Ovary (tissue), 9 donors: ENCODE data around the gene B4GAT1. TPM values are rescaled to one million over a fixed set of nuclear protein-coding genes. Genes with fewer than 3 reads are reported as not detected.

Source experiments
- DNase-seq, 5 donors: peaks; one replicate each; pipeline ENCODE4 v3.0.0-alpha.2; 2019 to 2020
- H3K27ac ChIP-seq, 2 donors: fragments of 200-600 bp; one replicate each; pipeline versions ENCODE4 v1.5.1 to v1.8.0; 2019 to 2022
- H3K27me3 ChIP-seq: fragments of 200-600 bp; one replicate; pipeline ENCODE4 v1.8.0; 2022
- H3K36me3 ChIP-seq: fragments of 200-600 bp; sonication (generic); one replicate; pipeline ENCODE4 v1.5.1; 2019
- H3K4me1 ChIP-seq: one replicate; pipeline ENCODE4 v1.8.1; 2013; ENCODE audit warnings: mild to moderate bottlenecking, moderate library complexity; ENCODE audit not compliant: insufficient read depth
- H3K4me3 ChIP-seq: fragments of 200-600 bp; sonication (generic); one replicate; pipeline ENCODE4 v1.5.1; 2017
- H3K9me3 ChIP-seq, 2 donors: fragments of 200-600 bp in 1 of 2; sonication (generic) in 1 of 2; one replicate each; pipeline versions ENCODE4 v1.5.1 to v1.8.1; 2013 to 2019; ENCODE audit warnings: mild to moderate bottlenecking in 1 of 2, moderate library complexity in 1 of 2
- EP300 ChIP-seq: sonication (generic); formaldehyde crosslinking; IDR thresholded peaks from one replicate; pipeline ENCODE4 v1.6.1; 2017; ENCODE audit warnings: antibody characterized with exemption
- POLR2A ChIP-seq: fragments of 450-650 bp; IDR thresholded peaks from one replicate; pipeline ENCODE4 v1.6.1; 2017; ENCODE audit warnings: antibody characterized with exemption, mild to moderate bottlenecking, moderate library complexity
- WGBS, 3 donors: extraction: QIAGEN DNeasy Blood & Tissue Kit in 1 of 3; methylation state at CpG; one replicate each; pipeline versions ENCODE4 v1.1.5 to v1.1.7; 2013 to 2017; 5-methylcytosine and 5-hydroxymethylcytosine counted together
- intact Hi-C, 4 donors: fragments of 100-400 bp; cut with DNase I; formaldehyde crosslinking; loops; one replicate each; pipeline versions ENCODE4 v1.11.0 to v1.15.1; 2022 to 2023
- polyA plus RNA-seq, 2 donors: library from polyadenylated mRNA; stranded (reverse); fragments of 200-250 nt in 1 of 2; fragments of 350-450 nt in 1 of 2; fragmentation: Illumina TruSeq in 1 of 2; extraction: RNeasy Lipid Tissue Mini Kit (QIAGEN cat#74804) in 1 of 2; gene quantifications; one replicate each; pipeline ENCODE4 v1.2.3, GENCODE V29; 2013 to 2014
- total RNA-seq, 7 donors: library from RNA; depleted of rRNA in 2 of 7; stranded (reverse); fragments of >200 nt in 2 of 7; fragmentation: NEBNext Ultra II Directional in 3 of 7; extraction: Animal tissue kit (Norgen Biotek cat#: 25700) in 3 of 7; gene quantifications; one replicate each; pipeline versions ENCODE4 v1.1.0 to v1.2.4, GENCODE V29; 2016 to 2023
- TF ChIP-seq, protein P1 (sequence below), 3 donors: fragments of 450-650 bp in 2 of 3; fragments of 200-600 bp in 1 of 3; IDR thresholded peaks; one replicate each; pipeline versions ENCODE4 v1.5.1 to v1.8.0; 2016 to 2022; ENCODE audit warnings: antibody characterized with exemption in 3 of 3, mild to moderate bottlenecking in 1 of 3
- donor health status: DM: no; HTN: no; CAD: no; lungs with moderate emphysema.
- donor health status: DM: no; HTN: no; CAD: no.
- donor health status: Bipolar disorder and iron deficiency.
- donor health status: DM: yes; HTN: yes; CAD: no.
- donor health status: DM: no; HTN: no; CAD: no.
- donor health status: DM: yes; HTN: yes; CAD: no.

B4GAT1 gene
- total and polyA plus RNA-seq, 9 donors = 30.7 to 54.2 (median 39.9) TPM

DNA sequence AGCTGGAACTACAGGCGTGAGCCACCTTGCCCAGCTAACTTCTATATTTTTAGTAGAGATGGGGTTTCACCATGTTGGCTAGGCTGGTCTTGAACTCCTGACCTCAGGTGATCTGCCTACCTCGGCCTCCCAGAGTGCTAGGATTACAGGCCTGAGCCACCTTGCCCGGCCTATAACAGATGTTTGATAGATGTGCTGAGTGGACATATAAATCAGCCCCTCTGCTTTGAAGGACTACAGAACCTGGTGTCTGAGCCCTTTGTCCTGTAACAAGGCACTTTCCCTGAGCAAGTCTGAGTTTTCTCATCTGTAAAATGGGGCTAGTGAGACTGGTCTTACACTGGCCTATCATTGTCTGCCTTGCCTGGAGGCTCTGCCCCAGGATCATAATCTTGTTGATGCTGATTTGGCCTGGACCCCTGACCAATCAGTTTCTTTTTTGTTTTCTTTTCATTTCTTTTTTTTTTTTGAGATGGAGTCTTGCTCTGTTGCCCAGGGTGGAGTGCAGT is 18.2 kb downstream of the B4GAT1 start:
- intact Hi-C loops = no loop called here
- WGBS, 3 donors = 71 to 87% (median 75%) methylated on average over 3 of the region's 3 CpGs
- Histone ChIP-seq H3K36me3 (no peaks in the 10 kb centered on the region), H3K27ac (no peak overlapping the region), H3K4me3 (no peak overlapping the region), H3K4me1 (peaks cover 14% of the 10 kb centered on the region), H3K9me3 (no peaks in the 10 kb centered on the region), H3K27me3 (no peaks in the 10 kb centered on the region)
- DNase-seq = no peak
- TF ChIP-seq, protein P1, sequence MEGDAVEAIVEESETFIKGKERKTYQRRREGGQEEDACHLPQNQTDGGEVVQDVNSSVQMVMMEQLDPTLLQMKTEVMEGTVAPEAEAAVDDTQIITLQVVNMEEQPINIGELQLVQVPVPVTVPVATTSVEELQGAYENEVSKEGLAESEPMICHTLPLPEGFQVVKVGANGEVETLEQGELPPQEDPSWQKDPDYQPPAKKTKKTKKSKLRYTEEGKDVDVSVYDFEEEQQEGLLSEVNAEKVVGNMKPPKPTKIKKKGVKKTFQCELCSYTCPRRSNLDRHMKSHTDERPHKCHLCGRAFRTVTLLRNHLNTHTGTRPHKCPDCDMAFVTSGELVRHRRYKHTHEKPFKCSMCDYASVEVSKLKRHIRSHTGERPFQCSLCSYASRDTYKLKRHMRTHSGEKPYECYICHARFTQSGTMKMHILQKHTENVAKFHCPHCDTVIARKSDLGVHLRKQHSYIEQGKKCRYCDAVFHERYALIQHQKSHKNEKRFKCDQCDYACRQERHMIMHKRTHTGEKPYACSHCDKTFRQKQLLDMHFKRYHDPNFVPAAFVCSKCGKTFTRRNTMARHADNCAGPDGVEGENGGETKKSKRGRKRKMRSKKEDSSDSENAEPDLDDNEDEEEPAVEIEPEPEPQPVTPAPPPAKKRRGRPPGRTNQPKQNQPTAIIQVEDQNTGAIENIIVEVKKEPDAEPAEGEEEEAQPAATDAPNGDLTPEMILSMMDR (IDR thresholded peaks at IDR 0.05) = no peak
- no peak for TF ChIP-seq POLR2A
- no peak for TF ChIP-seq EP300

DNA sequence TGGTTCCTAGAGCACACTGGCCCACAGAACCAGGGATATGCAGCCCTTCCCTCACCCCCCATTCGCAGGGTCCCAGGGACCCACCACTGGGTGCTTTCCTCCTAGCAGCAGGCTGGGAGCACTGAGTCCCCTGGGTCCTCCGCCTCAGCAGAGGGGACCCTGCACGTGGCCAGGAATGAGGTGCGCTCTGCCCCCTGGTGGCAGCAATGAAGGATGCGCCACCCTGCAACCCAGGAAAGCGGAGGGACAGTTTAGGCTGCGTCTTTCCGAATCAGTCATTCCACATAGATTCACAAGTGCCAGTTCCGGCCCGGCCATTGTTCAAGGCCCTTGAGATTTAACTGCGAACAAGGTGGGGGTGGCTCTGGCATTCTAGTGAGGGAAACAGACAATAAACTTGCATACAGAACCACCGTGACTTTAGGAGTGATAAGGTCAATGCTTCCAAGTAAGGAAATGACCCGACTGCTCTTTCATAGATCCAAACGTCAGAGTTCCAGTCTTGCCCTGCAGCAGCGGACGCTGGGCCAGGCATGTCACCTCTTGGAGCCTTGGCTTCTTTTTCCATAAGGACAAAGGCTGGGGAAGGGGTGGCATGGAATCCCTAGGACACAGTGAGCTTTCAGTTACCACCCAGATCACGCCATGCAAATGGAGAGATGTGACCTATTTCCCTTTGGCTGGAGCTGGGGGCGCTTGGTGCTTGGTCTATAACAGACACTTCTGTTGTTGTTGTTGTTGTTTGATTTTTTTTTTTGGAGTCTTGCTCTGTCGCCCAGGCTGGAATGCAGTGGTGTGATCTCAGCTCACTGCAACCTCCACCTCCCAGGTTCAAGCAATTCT is 18.9 kb downstream of the B4GAT1 start:
- H3K27me3 ChIP-seq = no peaks in the 10 kb centered on the region
- no peak overlapping the region for H3K4me3 ChIP-seq
- intact Hi-C loops = loop anchor here in 3 of 4 donors (1.0 kb wide), 2 partner anchors 16 to 17 kb away; no protein-coding TSS in a partner anchor
- no peaks in the 10 kb centered on the region for H3K36me3 ChIP-seq
- TF ChIP-seq, protein P1 (IDR thresholded peaks at IDR 0.05) = peak; percentile 86 to 96 (median 95)
- TF ChIP-seq POLR2A = no peak
- H3K27ac ChIP-seq = no peak overlapping the region
- H3K4me1 ChIP-seq = peaks cover 14% of the 10 kb centered on the region
- DNase-seq = peak; percentile 63 to 87 (median 78)
- WGBS, 3 donors = 9 to 12% (median 10%) methylated on average over 17 to 19 of the region's 19 CpGs
- no peaks in the 10 kb centered on the region for H3K9me3 ChIP-seq

DNA sequence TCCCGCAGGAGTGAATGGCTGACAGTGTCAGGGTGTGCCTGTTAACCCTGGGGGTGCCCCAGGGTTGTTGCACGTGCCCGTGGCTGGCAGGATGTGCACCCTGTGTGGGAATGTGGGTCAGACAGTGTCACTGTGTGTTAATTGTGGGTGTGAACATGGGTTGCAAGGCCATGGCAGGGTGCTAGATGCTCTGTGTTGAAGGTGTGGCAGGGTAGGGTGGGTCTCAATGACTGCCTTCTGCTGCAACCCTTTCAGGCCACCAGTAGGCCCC is 19.5 kb downstream of the B4GAT1 start:
- Histone ChIP-seq H3K9me3 (no peaks in the 10 kb centered on the region), H3K4me3 (no peak overlapping the region), H3K36me3 (no peaks in the 10 kb centered on the region), H3K27me3 (no peaks in the 10 kb centered on the region), H3K4me1 (peaks cover 14% of the 10 kb centered on the region), H3K27ac (no peak overlapping the region)
- TF ChIP-seq POLR2A = no peak
- TF ChIP-seq, protein P1 (IDR thresholded peaks at IDR 0.05) = no peak
- no peak for DNase-seq
- intact Hi-C loops = loop anchor here in 3 of 4 donors (1.0 kb wide), 2 partner anchors 16 to 17 kb away; no protein-coding TSS in a partner anchor
- WGBS, 3 donors = 66 to 72% (median 70%) methylated on average over 3 of the region's 3 CpGs

DNA sequence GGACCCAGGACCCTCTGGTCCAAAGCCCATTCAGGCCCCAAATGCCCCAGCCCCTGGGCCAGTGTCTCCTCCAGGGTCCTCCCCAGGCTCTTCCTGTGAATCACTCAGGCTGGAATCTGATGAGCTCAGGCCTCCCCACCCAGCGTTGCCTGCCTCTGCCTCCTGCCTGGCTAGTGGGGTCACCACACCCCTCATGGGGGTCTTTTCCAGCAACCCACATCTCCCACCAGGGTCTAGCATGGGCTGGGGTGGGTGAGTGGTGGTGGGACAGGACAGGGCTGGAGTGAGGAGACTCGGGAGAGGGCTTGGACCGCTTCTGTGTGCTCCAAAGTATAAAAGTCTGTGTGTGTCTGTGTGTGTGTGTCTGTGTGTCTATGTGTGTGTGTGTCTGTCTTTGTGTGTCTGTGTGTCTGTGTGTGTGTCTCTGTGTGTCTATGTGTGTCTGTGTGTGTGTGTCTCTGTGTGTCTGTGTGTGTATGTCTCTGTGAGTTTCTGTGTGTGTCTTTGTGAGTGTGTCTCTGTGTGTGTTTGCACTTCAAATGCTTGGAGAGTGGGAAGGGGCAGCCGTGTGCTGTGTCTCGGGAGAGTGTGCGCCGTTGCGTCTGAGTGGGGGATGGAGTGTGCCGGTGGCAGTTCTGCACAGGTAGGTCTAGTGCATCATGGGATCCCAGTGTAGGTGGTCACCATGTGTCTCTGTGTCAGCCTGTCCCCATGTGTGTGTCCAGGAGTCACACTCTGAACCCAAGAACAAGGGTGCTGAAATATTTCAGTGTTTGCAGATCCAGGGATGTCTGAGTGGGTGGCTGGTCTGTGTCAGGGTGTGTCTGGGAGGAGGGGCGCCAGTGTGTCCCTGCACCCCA is 20.0 kb downstream of the B4GAT1 start:
- no peak overlapping the region for H3K4me3 ChIP-seq
- H3K27ac ChIP-seq = peak overlapping the region in 1 of 2 donors; percentile 22
- intact Hi-C loops = loop anchor here in 3 of 4 donors (1.0 kb wide), 2 partner anchors 15 to 16 kb away; no protein-coding TSS in a partner anchor

More for the DNA sequence above, 20.0 kb downstream of the B4GAT1 start:
- WGBS, 3 donors = 72 to 82% (median 80%) methylated on average over 10 of the region's 10 CpGs
- no peak for DNase-seq
- no peaks in the 10 kb centered on the region for H3K27me3 ChIP-seq
- H3K4me1 ChIP-seq = peaks cover 14% of the 10 kb centered on the region
- H3K36me3 ChIP-seq = no peaks in the 10 kb centered on the region
- no peaks in the 10 kb centered on the region for H3K9me3 ChIP-seq
- TF ChIP-seq, protein P1 (IDR thresholded peaks at IDR 0.05) = no peak
- TF ChIP-seq EP300 = no peak
- no peak for TF ChIP-seq POLR2A
